ENCODE measurements around the gene MAP3K6. TPM values are rescaled to one million over a fixed set of nuclear protein-coding genes. Genes with fewer than 3 reads are reported as not detected.
A peak's percentile ranks its signal among the peaks of the same experiment; 100 is the strongest.

The MAP3K6 gene
- total and polyA plus RNA-seq, 2 donors (not counting 3 experiments of a cell fraction or from before 2014, with no cell fraction given), result 9.9 to 12.4 TPM

- intact Hi-C loops (cut with micrococcal nuclease), result loop anchor here (1.0 to 5.0 kb wide), 6 partner anchors 10 to 277 kb away; partner anchors contain the start of genes GPR3 and WASF2
- peaks cover 3 to 7% of the 10 kb centered on the region in 2 experiments for H3K36me3 ChIP-seq (ENCODE audit: control insufficient read depth in 2 of 2, extremely low read depth in 1 of 2, insufficient read depth in 2 of 2, low read length in 2 of 2)
- dilution Hi-C loops (cut with MboI; ENCODE audit: extremely low pct_ligation_motif_present, low sequenced_read_pairs), result no loop called here
Measured at GRCh38 chr1:27322569-27323240, 44.1 kb downstream of the MAP3K6 start.

More at GRCh38 chr1:27322569-27323240, 44.1 kb downstream of the MAP3K6 start:
- Histone ChIP-seq H4K20me1 (replicated peaks; ENCODE audit: control insufficient read depth, extremely low read depth, insufficient read depth, low read length) (no peaks in the 10 kb centered on the region), H2AFZ (ENCODE audit: low read depth, low read length) (peak overlapping the region; percentile 57), H3K79me2 (ENCODE audit: control insufficient read depth, insufficient read depth, low read length) (peaks cover 51% of the 10 kb centered on the region), H3K9me1 (replicated peaks; ENCODE audit: control insufficient read depth, extremely low read depth, insufficient read depth, low read length) (no peaks in the 10 kb centered on the region), H3K4me1 (ENCODE audit: control insufficient read depth, extremely low read depth, insufficient read depth, low read length) (peaks cover 11% of the 10 kb centered on the region), H3K27ac (ENCODE audit: insufficient read depth, low read depth, low read length) (peak overlapping the region; percentile 77), H3K27me3 (ENCODE audit: control insufficient read depth in 2 of 2, insufficient read depth in 2 of 2, low read length in 2 of 2) (no peaks in the 10 kb centered on the region), H3K4me2 (ENCODE audit: insufficient read depth, low read length) (peak overlapping the region; percentile 90), H3K9ac (replicated peaks; ENCODE audit: extremely low read depth, insufficient read depth, low read length) (peak overlapping the region; percentile 92), H3K4me3 (replicated peaks in 1 of 3; ENCODE audit: insufficient read depth in 1 of 3, low read depth in 1 of 3, low read length in 3 of 3) (peak overlapping the region; percentile 47 to 82 (median 68)), H3K9me3 (replicated peaks; ENCODE audit: control insufficient read depth, insufficient read depth, low read length) (no peaks in the 10 kb centered on the region)
- POLR2A ChIA-PET, result no interaction called here
- CTCF ChIA-PET, result interaction anchor here (0.6 to 1.6 kb wide), 8 partner anchors 10 to 283 kb away, joined by 3 to 20 read pairs (median 3); partner anchors contain the start of gene MAP3K6
- FAIRE-seq (peak; percentile 55), DNase-seq (ENCODE audit: low read depth, low spot score) (no peak)
- TF ChIP-seq POLR2AphosphoS5 (IDR thresholded peaks at IDR 0.05; ENCODE audit: insufficient read depth, low read depth, low read length) (no peak), POLR2A (IDR thresholded peaks at IDR 0.05; ENCODE audit: low read depth, low read length) (no peak), MYC (IDR thresholded peaks at IDR 0.05; ENCODE audit: low read depth, low read length) (no peak), GATA2 (IDR thresholded peaks at IDR 0.05; ENCODE audit: insufficient read depth, insufficient read length, low read depth, low read length) (no peak), FOS (IDR thresholded peaks at IDR 0.05; ENCODE audit: borderline replicate concordance, insufficient read depth, low read length) (no peak), CTCF (IDR thresholded peaks at IDR 0.05; ENCODE audit: extremely low read depth in 1 of 2, insufficient read depth in 1 of 2, low read depth in 1 of 2, low read length in 2 of 2) (no peak), MAX (IDR thresholded peaks at IDR 0.05; ENCODE audit: insufficient read depth, insufficient read length) (no peak), EZH2 (IDR thresholded peaks at IDR 0.05; ENCODE audit: borderline replicate concordance, low read depth, low read length, severe bottlenecking) (no peak), JUN (IDR thresholded peaks at IDR 0.05; ENCODE audit: borderline replicate concordance, insufficient read depth, insufficient read length, low read depth) (no peak)
- BruUV-seq (replicated peaks), result TSS peak; percentile 63

All from endothelial cell of umbilical vein (primary cell).